BE2C (cell line): ENCODE results near the gene ITPA.

Experiments
- DNase-seq: peaks from one replicate; pipeline ENCODE4 v3.0.0-alpha.2; 2020
- H3K27me3 ChIP-seq: fragments of 250-450 bp; sonication (Bioruptor Pico); 2 replicates; pipeline ENCODE4 v1.5.1; 2020; ENCODE audit warnings: mild to moderate bottlenecking
- H3K36me3 ChIP-seq: fragments of 250-450 bp; sonication (Bioruptor Pico); 2 replicates; pipeline ENCODE4 v1.5.1; 2020; ENCODE audit warnings: mild to moderate bottlenecking
- H3K4me1 ChIP-seq: fragments of 250-450 bp; sonication (Bioruptor Pico); 2 replicates; pipeline ENCODE4 v1.5.1; 2020
- H3K4me3 ChIP-seq: 2 replicates; pipeline ENCODE4 v1.5.1; 2011; ENCODE audit warnings: low read depth, low read length
- H3K9me3 ChIP-seq: fragments of 250-450 bp; sonication (Bioruptor Pico); 2 replicates; pipeline ENCODE4 v1.5.1; 2020
- TF ChIP-seq, protein P1 (sequence below): IDR thresholded peaks from 2 replicates; pipeline ENCODE4 v1.5.1; 2012; ENCODE audit warnings: mild to moderate bottlenecking, low read depth, low read length

The ITPA gene

DNA sequence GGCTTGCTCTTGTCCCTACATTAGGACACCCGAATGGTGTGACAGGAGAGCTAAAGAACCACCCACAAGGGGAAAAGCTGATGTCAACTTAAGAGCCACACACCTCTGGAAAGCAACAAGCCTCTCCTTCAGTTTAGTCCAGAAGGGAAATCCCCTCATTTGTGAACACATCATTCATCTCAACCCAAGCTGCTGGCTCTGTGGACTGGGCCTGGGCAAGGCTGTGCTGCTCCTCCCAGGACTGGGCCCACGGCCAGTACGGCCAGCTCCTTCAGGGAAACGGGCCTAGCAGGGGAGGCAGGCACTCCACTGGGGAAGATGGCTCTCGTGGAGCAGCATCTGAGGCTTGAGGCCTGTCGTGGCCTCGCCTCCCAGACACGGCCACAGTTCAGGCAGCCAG, 42.5 kb downstream of the ITPA start:
- no peaks in the 10 kb centered on the region for H3K9me3 ChIP-seq
- H3K36me3 ChIP-seq, result no peaks in the 10 kb centered on the region; the same call in 1 of the 2 replicates
- no peaks in the 10 kb centered on the region for H3K4me1 ChIP-seq
- H3K4me3 ChIP-seq, result no peak overlapping the region
- no peak for DNase-seq
- no peaks in the 10 kb centered on the region for H3K27me3 ChIP-seq
- TF ChIP-seq, protein P1, sequence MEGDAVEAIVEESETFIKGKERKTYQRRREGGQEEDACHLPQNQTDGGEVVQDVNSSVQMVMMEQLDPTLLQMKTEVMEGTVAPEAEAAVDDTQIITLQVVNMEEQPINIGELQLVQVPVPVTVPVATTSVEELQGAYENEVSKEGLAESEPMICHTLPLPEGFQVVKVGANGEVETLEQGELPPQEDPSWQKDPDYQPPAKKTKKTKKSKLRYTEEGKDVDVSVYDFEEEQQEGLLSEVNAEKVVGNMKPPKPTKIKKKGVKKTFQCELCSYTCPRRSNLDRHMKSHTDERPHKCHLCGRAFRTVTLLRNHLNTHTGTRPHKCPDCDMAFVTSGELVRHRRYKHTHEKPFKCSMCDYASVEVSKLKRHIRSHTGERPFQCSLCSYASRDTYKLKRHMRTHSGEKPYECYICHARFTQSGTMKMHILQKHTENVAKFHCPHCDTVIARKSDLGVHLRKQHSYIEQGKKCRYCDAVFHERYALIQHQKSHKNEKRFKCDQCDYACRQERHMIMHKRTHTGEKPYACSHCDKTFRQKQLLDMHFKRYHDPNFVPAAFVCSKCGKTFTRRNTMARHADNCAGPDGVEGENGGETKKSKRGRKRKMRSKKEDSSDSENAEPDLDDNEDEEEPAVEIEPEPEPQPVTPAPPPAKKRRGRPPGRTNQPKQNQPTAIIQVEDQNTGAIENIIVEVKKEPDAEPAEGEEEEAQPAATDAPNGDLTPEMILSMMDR, result no peak

DNA sequence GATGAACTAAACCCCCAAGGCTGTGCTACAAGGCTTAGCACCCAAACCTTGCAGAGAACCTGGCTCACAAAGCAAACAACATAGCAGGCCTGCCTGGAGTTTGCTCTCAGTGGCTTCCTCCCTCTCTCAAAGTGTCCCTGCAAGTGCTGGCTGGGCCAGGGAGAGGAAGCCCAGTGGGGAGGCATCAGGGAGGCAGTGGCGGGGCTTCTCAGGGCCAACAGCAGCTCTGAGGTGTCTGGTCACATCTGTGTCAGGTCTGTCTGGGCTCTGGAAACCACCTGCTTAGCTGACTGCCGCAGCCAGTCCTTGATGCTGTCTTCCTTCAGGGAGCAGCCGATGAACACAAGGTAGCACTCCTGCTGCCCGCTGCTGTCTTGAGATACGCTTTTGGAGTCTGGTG, 46.4 kb downstream of the ITPA start:
- Histone ChIP-seq H3K4me1 (no peaks in the 10 kb centered on the region), H3K9me3 (no peaks in the 10 kb centered on the region), H3K4me3 (no peak overlapping the region), H3K36me3 (no peaks in the 10 kb centered on the region; the same call in 1 of the 2 replicates), H3K27me3 (no peaks in the 10 kb centered on the region)
- TF ChIP-seq, protein P1, result no peak
- DNase-seq, result no peak

DNA sequence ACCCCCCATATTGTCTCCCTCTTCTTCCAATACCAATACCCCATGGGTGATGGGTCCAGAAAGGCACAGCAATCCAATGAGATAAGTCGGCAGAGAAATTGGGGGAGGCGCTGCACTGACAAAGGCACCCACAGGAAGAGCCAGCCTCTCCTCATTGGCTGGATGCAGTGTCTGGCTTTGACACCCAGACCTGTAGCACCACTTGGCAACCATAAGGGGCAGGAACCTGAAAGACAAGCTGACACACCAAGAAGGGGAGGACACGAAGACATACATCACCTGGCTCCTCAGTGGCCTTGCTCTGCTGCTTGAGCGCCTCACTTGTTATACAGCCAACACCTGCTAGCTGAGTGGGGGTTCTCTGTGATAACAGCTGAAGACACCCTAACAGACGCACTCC, 49.1 kb downstream of the ITPA start:
- TF ChIP-seq, protein P1, result no peak
- no peak overlapping the region for H3K4me3 ChIP-seq
- DNase-seq, result no peak
- no peaks in the 10 kb centered on the region for H3K4me1 ChIP-seq
- no peaks in the 10 kb centered on the region for H3K9me3 ChIP-seq
- no peaks in the 10 kb centered on the region for H3K27me3 ChIP-seq
- H3K36me3 ChIP-seq, result no peaks in the 10 kb centered on the region; the same call in 1 of the 2 replicates

DNA sequence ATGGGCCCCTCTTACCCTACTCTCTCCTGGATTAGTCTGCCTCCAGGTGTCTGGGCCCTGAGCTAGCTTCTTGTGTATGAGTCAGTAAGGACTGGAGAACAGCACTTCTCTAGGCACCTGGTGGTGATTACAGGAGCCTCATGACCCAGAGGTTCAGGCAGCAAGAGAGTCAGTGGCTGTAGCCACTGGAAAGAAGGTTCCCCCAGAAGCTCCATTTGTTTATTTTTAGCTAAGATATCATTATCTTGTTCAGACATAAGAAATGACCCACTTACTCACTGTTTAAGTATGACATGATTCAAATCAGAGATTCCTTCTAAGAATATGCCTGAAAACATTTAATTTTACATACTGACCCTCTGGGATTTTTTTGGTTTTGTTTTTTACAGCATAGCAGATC, 53.3 kb downstream of the ITPA start:
- no peaks in the 10 kb centered on the region for H3K27me3 ChIP-seq
- H3K4me1 ChIP-seq, result no peaks in the 10 kb centered on the region
- TF ChIP-seq, protein P1, result no peak
- H3K36me3 ChIP-seq, result peaks cover 3% of the 10 kb centered on the region; the same call in 1 of the 2 replicates
- DNase-seq, result no peak
- H3K4me3 ChIP-seq, result no peak overlapping the region
- no peaks in the 10 kb centered on the region for H3K9me3 ChIP-seq

DNA sequence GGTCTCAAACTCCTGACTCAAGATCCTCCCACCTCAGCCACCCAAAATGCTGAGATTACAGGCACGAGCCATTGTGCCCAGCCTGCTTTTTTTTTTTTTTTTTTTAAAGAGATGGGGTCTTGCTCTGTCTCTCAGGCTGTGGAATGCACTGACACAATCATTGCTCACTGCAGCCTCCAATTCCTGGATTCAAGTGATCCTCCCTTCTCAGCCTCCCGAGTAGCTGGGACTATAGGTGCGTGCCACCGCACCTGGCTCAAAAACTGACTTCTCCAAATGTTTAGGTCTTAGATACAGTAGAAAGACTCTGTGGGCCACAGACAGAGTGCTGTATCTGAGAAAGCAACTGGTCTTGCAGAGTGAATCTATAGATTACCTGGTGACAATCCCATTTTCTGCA, 60.8 kb downstream of the ITPA start:
- TF ChIP-seq, protein P1, result no peak
- Histone ChIP-seq H3K4me3 (no peak overlapping the region), H3K27me3 (no peaks in the 10 kb centered on the region), H3K4me1 (no peaks in the 10 kb centered on the region), H3K36me3 (no peaks in the 10 kb centered on the region; the same call in 1 of the 2 replicates), H3K9me3 (no peaks in the 10 kb centered on the region)
- no peak for DNase-seq

DNA sequence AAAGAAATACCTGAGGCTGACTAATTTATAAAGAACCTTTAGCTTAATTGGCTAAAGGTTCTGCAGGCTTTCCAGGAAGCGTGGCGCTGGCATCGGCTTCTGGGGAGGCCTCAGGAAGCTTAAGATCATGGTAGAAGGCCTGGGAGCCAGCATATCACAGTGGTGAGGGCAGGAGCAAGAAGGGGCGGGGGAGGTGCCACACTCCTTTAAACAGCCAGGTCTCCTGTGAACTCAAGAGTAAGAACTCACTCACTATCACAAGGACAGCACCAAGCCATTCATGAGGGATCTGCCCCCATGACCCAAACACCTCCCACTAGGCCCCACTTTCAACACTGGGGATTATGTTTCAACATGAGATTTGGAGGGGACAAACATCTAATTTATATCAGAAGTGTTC, 64.1 kb downstream of the ITPA start:
- H3K36me3 ChIP-seq, result no peaks in the 10 kb centered on the region; the same call in 1 of the 2 replicates
- H3K9me3 ChIP-seq, result no peaks in the 10 kb centered on the region
- TF ChIP-seq, protein P1, result no peak
- DNase-seq, result no peak
- H3K4me1 ChIP-seq, result no peaks in the 10 kb centered on the region
- H3K27me3 ChIP-seq, result no peaks in the 10 kb centered on the region
- H3K4me3 ChIP-seq, result no peak overlapping the region
